Esophagus squamous epithelium (tissue), 4 donors: Measurements from ENCODE around the gene GCNT2.
"Not testable (repeated sequence)": the region's sequence is repeated elsewhere in the genome, so short reads cannot be mapped to it uniquely, and the experiment has no call there.

Experiments used
- CTCF ChIP-seq, 6 experiments: fragments of 450-650 bp in 4 of 6; fragments of 200-600 bp in 2 of 6; sonication (generic) in 2 of 6; IDR thresholded peaks; one replicate each; pipeline ENCODE4 v1.5.1; 2016 to 2019; ENCODE audit warnings: antibody characterized with exemption in 6 of 6, mild to moderate bottlenecking in 4 of 6, moderate library complexity in 4 of 6
- POLR2A ChIP-seq, 4 donors: fragments of 450-650 bp; IDR thresholded peaks; one replicate each; pipeline ENCODE4 v1.6.1; 2017; ENCODE audit warnings: antibody characterized with exemption in 4 of 4, mild to moderate bottlenecking in 4 of 4, moderate library complexity in 3 of 4

GRCh38 chr6:10600681-10601080, 79.5 kb downstream of the GCNT2 start:
- not testable (repeated sequence) for TF ChIP-seq CTCF, POLR2A (IDR thresholded peaks at IDR 0.05)
